NCI-H526 treated with DMSO at 0.1 percent for 48 hours (cell line): ENCODE results near the gene MAN1C1.
"Not testable (repeated sequence)": the region's sequence is repeated elsewhere in the genome, so short reads cannot be mapped to it uniquely, and the experiment has no call there.

ENCODE experiments used
- DNase-seq: peaks from one replicate; lab custom pipeline; 2025; lab: John Stamatoyannopoulos, UW

The MAN1C1 gene

DNA sequence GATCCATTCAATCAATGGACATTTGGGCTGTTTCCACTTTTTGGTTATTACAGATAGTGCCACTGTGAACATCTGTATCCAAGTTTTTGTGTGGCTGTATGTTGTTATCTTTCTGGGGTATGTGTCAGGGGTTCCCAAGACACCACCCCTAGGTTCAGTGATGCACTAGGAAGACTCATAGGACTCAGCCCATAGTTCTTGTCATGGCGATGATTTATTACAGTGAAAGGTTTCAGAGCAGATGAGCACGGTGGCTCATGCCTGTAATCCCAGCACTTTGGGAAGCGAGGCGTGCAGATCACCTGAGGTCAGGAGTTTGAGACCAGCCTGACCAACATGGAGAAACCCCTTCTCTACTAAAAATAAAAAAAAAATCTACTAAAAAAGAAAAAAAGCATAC lies 64.1 kb downstream of the MAN1C1 start:
- DNase-seq, result no peak

DNA sequence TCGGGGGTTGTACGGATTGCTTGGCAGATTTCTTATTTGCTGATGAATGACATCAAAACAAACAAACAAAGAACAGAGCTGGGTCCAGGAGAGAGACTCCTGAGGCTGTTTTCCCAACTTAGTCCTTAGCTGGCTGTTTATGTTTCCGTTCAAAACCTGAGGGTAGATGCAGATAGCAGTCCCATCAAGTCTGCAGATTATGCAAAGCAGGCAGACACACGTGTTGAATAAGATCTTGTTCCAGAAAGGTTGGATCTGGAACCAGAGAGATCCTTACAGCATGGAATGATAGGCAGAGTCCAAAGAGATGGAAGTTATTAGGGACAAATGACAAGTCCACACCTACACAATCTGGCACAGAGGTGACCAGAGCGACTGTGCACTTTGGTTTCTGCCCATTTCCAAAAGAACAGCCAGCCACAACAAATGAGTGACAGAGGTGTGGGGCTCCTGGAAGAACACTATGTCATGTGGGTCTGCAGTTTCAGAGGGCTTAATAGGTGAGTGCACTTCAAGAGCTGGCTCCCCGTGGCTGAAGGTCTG lies 65.5 kb downstream of the MAN1C1 start:
- DNase-seq, result peak; percentile 44

DNA sequence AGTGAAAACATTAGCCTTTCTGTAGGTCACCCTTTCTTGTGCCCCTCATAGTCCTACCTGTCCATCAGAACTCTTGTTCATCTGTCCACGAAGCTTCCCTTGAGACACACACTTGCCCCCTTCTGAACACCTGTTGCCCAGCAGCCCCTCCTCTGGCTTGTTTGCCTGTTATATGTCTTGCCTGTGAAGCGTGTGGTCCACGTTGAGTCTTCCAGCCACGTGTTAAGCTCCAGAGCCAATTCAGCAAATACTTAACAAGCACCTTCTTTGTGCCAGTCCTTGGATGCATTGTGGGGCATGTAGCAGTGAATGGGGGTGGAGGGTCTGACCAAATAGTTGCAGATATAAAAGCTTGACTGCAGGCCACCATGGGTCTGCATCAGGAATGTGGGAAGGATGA lies 66.6 kb downstream of the MAN1C1 start:
- no peak for DNase-seq

DNA sequence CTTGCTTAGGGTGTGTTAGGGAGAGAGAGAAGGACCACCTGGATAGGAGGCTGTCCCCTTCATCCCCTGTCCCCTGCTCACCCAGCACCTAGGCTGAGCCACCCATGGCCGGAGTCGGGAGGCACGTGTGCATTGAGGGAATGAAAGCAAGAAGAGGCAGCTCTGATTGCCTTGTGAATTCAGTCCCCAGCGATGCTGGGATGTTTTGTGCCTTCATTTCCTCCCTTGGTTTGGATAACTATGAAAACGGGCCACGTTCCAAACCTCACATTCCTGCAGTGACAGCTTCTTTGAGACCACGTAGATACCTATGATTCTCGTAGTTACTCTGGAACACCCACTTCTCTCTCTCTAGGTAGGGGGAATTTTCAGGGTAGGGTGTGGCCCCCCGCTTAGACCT lies 67.1 kb downstream of the MAN1C1 start:
- no peak for DNase-seq

DNA sequence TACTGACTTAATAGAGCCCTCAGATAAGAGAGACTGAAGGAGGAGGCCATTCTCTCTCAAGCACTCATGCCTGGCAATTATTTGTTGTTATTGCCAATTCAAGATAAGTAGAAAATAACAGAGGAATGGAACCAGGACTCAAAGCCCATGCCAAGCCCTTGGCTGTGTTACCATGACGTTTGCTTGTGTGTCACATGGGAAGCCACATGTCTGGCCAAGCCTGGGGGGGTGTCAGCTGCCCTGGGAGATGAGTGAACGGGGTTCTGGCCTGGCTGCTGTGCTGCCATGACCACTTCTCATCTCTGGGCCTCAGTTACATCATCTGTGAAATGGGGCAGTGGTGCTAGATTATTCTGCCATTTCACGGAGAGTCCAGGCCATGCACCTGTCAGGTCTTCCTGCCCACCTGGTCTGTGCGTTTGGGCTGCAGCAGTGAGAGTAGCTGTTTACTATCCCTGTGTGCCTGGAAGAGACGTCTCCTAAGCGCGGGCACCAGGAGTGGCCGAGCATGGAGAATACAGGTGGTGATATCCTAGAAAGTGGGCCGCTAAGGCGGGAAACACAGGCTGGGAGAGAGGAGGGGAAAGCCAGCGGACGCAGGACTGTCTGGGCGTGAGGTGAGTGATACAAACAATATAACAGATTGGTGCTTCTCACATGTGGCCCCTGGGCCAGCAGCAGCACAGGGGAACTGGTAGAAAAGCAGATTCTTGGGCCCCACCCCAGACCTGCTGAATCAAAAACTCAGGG lies 67.8 kb downstream of the MAN1C1 start:
- DNase-seq, result no peak

DNA sequence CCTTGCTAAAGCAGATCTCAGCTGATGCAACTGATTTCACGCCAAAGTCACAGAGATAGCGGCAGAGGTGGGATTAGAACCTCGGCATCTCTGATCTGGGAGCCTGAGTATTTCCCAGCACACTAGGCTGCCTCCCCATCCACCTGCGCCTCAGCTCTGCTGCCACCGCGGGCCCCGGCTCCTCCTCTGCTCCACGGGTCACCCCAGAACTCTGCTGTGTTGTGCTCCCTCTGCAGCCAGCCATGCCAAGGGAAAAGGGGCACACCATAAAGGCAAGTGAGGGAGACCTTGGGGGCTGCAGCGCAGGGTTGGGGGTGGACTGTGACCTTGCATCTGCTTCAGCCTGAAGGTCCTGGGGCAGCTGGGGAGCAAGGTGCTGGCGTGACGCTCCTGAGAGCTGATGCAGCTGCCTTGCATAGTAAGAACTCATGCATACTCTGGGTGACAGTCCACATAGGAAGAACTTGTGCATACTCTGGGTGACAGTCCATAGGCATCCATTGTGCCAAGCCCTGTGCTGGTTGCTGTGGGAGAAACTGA lies 68.7 kb downstream of the MAN1C1 start:
- no peak for DNase-seq

DNA sequence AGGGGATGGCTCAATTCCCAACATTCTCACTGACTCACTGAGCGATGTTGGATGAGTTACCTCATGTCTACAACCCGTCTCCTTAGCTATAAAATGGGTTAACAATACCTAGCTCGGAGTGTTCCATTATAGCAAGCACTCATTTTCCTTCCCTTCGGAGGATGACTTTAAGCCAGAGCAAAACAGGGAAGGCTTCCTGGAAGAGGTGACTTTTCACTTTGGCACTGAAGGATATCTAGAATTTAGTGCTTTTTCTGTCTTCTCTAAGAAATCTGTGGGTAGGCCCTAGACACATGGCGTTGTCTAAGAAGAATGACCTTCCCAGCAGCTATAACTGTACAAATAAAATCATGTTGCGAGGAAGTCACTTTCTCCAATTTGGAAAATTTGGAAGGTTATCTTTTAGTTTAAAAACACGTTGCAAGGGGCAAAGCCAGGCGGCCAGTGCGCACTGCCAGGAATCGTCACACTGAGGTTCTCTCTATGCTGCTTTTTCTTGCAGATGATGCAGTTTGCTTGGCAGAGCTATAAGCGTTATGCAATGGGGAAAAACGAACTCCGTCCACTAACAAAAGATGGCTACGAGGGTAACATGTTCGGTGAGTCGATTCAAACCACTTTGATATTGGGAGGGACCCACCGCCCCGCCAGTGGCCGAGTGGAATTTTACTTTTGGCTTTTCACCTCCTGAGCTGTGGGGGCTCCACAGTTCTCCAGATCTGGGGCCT lies 69.5 kb downstream of the MAN1C1 start:
- DNase-seq, result no peak

DNA sequence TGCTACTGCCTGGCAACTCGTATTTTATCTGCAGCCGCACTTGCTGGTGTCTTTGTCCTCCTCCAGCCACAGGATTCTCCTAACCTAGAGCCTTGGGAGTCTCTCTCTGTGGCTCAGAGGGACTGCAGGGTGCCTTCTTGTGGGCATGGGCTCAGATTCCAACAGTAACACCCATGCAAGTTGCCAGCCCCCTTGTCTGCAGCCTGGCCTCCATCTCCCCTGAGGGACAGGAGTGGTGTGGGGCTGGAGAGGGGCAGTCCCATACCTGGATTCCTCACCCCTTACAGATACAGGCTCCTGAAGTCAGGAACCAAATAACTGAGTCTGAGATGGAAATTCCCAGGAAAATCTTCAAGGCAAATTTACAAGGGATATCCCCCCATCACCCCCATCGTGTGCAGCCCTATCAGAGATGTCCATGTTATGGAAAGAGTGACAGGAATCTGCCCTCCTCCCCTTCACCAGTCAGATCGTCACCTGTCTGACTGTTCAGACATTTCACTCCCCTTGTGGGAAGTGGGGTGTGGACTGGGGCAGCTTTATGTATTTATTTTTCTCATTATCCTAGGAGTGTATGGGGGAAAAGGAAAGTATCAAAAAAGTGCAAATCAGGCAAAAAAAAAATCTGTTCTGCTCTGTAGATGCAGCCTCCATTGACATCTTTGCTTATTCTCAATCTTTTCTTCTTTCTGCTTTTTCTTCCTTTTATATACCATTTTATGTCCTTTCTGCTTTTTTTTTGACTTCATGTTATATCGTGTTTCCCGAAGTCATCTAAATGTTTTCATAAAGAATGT lies 70.8 kb downstream of the MAN1C1 start:
- DNase-seq, result no peak

DNA sequence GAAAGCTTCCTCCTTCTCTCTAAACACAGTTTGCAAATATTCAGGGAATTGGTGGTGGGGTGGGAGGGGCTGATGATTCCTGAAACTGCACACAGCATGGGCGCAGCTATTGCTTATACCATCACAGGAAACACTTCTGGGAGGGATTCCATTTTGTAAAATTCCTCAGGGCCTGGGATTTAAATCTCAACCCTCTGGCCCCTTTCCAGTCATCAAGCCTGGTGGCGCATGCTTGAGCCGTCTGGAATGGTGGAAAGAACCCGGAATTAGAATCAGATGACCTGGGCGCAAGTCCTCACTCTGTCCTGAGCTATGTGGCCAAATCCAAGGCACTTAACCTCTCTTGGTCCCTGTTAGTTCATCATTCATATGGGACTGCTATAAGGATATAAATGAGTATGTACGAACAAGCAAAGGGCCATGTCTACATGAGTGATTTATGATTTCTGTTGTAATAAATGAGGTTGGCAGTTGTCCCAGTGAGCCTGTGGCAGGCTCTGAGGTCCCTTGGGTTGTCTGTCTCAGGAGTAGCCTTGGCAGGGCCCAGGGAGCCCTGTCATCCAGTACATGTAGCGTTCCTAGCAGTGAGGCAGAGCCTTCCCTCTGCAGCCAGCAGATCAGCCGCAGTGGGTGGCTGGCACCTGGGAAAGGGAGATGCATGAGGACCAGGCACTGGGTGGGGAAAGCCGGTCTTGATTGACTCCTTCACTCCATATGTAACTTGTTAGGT lies 72.0 kb downstream of the MAN1C1 start:
- no peak for DNase-seq

DNA sequence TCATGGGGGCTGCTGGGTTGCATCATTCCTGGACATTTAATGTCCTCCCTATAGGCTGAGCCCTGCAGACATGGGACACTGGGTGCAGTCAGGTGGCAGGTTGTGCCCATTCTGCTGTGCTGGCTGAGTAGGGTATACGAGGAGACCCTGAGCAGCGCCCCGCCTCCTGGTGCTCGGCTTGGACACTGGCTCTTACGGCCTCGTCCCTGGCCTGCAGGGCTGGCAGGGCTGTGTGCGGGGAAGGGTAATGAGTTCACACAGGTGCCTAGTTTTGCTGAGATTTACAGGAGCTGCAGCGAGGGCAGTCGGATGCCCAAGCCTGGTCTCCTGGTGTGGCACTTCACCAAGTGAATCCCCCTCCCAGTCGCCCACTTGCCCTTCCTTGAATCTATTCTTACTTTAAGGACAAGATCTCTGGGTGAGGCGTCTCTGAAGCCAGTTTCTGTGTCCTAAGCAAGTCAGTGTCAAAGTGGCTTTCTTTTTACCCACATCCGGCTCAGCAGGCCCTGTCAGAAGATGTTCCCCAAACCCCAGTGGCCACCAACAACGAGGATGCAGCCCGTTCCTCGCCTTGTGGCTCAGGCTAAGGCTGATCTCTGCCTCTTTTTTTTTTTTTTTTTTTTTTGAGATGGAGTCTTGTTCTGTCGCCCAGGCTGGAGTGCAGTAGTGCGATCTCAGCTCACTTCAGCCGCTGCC lies 73.2 kb downstream of the MAN1C1 start:
- no peak for DNase-seq

DNA sequence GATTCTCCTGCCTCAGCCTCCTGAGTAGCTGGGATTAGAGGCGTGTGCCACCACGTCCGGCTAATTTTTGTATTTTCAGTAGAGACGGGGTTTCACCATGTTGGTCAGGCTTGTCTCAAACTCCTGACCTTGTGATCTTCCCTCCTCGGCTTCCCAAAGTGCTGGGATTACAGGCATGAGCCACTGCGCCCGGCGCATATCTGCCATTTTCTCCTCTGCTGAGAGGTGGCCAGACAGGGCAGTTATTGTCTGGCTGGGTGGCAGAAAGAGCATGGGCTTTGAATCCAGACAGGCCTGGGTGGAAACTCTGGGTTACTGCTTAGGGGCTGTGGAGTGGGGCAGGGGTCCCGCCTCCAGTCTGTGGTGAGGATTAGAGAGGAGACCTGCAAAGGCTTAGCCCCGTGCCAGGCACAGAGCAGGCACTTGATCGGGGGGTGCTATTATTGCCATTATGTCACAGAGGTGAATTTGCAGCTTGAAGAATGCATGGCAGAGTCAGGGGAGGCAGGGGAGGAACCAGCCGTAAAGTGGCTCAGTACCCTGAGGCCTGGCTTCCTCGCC lies 73.9 kb downstream of the MAN1C1 start:
- no peak for DNase-seq

DNA sequence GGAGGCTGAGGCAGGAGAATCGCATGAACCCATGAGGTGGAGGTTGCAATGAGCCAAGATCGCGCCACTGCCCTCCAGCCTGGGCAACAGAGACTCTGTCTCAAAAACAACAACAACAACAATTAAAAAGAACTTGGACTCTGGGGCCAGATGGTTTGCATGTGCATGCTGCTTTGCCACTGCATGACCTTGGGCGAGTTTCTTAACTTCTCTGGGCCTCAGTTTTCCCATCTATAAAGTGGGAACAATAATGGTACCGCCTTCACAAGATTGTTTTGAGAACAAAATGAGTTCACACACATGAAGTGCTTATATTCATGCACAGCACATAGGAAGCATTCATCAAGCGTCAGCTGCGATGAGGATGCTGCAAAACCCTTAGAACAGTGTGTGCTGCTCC lies 74.6 kb downstream of the MAN1C1 start:
- DNase-seq, result no peak

DNA sequence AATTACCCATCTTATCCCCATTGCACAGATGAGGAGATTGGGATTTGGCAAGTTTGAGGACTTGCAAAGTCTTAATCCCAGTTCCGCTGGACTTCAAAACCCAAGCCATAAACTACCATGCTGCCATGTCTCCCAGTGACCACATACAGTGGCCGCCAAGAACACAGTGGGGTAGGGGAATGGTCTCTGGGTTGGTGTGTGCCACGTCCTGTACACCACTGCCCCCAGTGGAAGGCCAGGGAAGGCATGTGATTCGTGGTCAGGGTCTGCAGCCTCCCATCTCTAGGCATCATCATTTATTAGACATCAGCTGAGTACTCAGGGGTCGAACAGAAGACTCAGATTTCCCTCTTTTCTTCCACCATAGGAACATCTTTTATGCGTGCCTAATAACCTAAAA lies 76.0 kb downstream of the MAN1C1 start:
- no peak for DNase-seq

DNA sequence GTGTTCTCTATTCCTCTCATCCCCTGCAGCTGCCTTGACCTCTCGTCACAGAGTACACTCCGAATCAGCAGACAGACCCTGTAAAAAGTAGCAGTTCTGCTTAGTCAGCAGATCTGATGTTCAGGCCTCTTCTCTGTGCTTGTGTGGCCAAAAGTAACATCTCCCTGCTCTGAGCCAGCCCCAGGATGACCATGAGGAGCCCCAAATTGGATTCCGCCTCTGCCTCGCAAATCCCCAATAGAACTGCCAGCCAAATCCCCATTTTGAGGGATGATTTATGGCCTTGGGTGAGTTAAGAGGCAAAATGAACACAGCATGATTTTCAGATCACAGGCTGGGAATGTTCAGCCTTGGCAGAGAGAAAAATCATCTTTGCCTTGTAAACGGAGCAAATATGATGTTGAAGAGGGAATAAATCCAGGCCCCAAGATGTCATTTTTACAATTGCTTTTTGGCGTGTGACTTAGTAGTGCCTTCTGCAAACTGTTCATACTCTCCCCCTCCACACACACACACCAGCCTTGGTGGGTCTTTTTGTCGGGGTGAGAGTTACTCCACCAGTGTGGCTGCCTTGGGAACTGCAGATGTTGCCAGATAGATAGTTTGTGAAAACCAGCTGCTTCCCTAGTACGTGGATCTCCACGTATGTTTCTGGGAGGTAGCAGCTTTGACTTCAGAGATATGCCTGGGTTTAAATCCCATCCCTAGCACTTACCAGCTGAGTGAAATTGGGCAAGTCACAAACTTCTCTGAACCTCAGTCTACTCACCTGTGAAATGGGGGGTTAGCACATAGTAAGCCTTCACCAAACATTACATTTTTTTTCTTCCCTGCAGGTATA lies 77.8 kb downstream of the MAN1C1 start:
- no peak for DNase-seq

DNA sequence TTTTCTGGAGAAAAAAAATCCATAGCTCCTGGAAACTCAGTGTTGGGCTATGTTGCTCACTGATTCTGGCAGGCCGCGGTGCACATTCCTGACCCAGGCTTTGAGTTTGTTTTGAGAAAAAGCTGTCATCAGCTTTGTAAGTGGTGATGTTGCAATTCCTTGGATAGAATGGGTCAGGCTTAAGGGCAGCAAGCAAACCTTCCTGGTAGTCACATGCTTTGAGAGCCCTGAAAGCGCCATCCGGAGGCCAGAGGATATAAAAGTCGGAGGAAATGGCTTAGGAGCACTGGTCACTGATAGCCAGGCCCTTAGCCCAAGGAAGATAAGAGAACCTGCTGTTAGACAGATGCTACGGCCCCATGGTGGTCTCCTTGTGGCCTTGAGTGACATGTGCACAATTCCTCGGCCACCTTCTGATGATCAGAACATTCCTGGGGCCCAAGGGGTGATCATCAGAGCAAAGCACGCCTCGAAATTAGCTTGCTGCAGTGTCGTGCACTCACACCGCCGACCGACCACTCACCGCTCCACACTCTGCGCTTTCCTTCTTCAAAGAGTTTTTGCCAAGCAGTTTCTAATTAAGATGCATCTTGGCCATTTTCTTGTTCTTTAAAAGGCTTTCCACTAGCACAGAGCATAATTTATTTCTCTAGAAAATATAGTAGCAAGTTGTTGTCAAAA lies 78.6 kb downstream of the MAN1C1 start:
- DNase-seq, result no peak

DNA sequence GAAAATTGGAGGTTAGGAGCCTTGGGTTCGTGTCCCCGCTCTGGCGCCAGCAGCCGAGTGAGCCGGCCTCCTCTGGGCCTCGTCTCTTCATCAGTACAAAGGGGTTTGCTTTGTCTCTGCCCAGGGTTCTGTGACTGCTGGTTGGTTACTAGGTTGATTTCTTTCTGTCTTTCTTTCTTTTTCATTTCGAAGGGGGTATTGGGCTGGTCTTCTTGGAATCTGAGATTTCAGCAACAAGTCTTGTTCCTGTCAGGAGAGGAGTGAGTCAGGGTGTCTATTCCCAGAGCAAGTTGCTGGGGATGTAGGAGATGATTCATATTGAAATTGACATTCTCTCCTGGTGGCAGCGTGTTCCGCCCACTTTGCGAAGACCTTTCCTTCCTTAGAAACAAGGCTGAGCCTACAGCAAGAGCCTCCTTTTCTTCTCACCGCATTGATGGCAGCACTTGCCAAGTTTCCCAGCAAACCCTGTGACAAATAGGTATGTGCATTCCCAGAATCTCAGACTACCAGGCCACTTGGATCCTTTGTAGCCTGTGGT lies 79.2 kb downstream of the MAN1C1 start:
- no peak for DNase-seq

DNA sequence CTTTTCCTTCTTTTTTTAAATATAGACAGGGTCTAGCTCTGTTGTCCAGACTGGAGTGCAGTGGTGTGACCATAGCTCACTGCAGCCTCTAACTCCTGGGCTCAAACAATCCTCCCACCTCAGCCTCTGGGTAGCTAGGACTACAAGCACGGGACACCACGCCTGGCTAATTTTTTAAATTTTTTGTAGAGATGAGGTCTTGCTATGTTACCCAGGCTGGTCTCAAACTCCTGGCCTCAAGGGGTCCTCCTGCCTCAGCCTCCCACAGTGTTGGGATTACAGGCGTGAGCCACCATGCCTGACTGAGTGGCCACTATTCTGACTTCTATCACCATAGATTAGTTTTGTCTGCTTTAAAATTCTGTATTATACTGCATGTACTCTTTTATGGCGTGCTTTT lies 80.1 kb downstream of the MAN1C1 start:
- DNase-seq, result not testable (repeated sequence)

DNA sequence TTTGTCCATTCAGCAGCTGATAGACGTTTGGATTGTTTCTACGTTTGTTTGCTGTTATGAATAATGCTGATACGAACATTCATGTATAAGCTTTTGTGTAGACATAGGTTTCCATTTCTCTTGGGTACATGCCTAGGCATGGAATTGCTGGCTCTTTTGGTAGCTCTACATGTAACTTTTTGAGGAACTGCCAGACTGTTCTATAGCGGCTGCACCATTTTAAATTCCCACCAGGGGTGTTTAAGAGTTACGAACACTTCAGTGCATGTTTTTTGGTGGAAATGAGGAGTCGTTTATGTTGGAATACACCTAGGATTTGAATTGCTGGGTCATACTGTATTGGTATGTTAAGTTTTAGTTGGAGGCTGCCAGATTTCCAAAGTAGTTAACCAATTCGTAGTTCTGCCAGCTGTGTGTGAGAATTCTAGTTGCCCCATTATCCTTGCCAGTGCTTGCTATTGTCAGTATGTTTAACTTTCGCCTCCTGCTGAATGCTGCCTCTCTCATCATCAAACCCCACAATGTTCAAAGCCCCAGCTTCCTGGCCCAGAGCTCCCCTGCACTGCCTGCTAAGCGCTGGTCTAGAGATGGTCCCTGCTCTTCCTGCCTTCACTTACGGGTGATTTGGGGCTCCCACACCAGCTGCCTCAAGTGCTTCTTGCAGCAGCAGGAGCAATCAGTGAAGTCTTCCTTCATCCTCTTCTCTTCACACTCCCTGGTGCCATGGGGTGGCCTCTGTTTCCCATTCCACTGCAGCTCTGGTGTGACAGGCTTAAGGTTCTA lies 81.0 kb downstream of the MAN1C1 start:
- no peak for DNase-seq
